GM12878 (cell line): ENCODE results near the gene CHPT1. TPM values are rescaled to one million over a fixed set of nuclear protein-coding genes. Genes with fewer than 3 reads are reported as not detected.

Experiments used
- ATAC-seq: fragments of 200-7000 bp; cut with Tn5 transposase; 3 replicates; pipeline ENCODE4 v1.9.1; 2020; ENCODE audit warnings: mild to moderate bottlenecking, moderate library complexity
- BruUV-seq: library from RNA; stranded (reverse); fragments of 400-500 nt; replicated peaks from 2 replicates; lab custom pipeline; 2021; lab: Mats Ljungman, UMichigan
- CTCF ChIA-PET: fragments of 300-600 bp; sonication (Branson Sonifier 250); formaldehyde crosslinking; extraction: SDS; loops from one replicate; lab custom pipeline; 2021; ENCODE audit warnings: inconsistent platforms; lab: Yijun Ruan, JAX
- POLR2A ChIA-PET: fragments of 350-600 bp; formaldehyde crosslinking; extraction: SDS; loops from one replicate; lab custom pipeline; 2021; ENCODE audit warnings: inconsistent platforms; lab: Charles Lee
- RAD21 ChIA-PET: fragments of 300-600 bp; sonication (Branson Sonifier 250); formaldehyde crosslinking; loops from one replicate; lab custom pipeline; 2023; ENCODE audit warnings: antibody characterized with exemption; ENCODE audit not compliant: unreplicated experiment; lab: Charles Lee
- SMC1A ChIA-PET: fragments of 300-600 bp; sonication (Branson Sonifier 250); formaldehyde crosslinking; loops from one replicate; lab custom pipeline; 2023; ENCODE audit not compliant: unreplicated experiment, uncharacterized antibody; lab: Charles Lee
- DNase-seq: peaks from one replicate; pipeline ENCODE4 v3.0.0-alpha.2; 2011; ENCODE audit warnings: low read depth, low spot score
- FAIRE-seq: peaks from 3 replicates; lab custom pipeline; 2011; peaks lifted over from hg19 to GRCh38; lab: Jason Lieb, UNC
- H2AFZ ChIP-seq: 2 replicates; pipeline ENCODE4 v1.6.0; 2011; ENCODE audit warnings: low read depth, low read length, control low read depth; ENCODE audit not compliant: control insufficient read depth
- H3K27ac ChIP-seq: 2 replicates; pipeline ENCODE4 v1.5.1; 2011; ENCODE audit warnings: control low read depth; ENCODE audit not compliant: control insufficient read depth, insufficient read depth
- H3K27me3 ChIP-seq, 2 experiments: replicated peaks in 1 of 2; 2 replicates each; pipeline versions ENCODE4 v1.6.0 to v1.6.1; 2011; ENCODE audit warnings: low read length in 1 of 2; ENCODE audit not compliant: control insufficient read depth in 2 of 2, insufficient read depth in 2 of 2
- H3K36me3 ChIP-seq, 2 experiments: 2 replicates each; pipeline ENCODE4 v1.5.1; 2011; ENCODE audit warnings: low read length in 1 of 2; ENCODE audit not compliant: control insufficient read depth in 2 of 2, insufficient read depth in 2 of 2
- H3K4me1 ChIP-seq: 2 replicates; pipeline ENCODE4 v1.6.1; 2011; ENCODE audit warnings: mild to moderate bottlenecking, low read length, moderate library complexity, mixed read lengths; ENCODE audit not compliant: control insufficient read depth, insufficient read depth
- H3K4me2 ChIP-seq: 2 replicates; pipeline ENCODE4 v1.6.0; 2011; ENCODE audit warnings: control low read depth; ENCODE audit not compliant: control insufficient read depth, insufficient read depth
- H3K4me3 ChIP-seq: fragments of 200-600 bp; sonication (generic); 2 replicates; pipeline ENCODE4 v1.5.1; 2016
- H3K79me2 ChIP-seq: 2 replicates; pipeline ENCODE4 v1.6.0; 2011; ENCODE audit warnings: low read length; ENCODE audit not compliant: control insufficient read depth, insufficient read depth
- H3K9ac ChIP-seq: 2 replicates; pipeline ENCODE4 v1.8.0; 2011; ENCODE audit warnings: low read length, control low read depth, mixed read lengths; ENCODE audit not compliant: control insufficient read depth, insufficient read depth
- H3K9me3 ChIP-seq: replicated peaks from 3 replicates; pipeline ENCODE4 v1.5.1; 2011; ENCODE audit warnings: mild to moderate bottlenecking, low read length; ENCODE audit not compliant: control insufficient read depth, insufficient read depth
- H4K20me1 ChIP-seq: 2 replicates; pipeline ENCODE4 v1.6.0; 2011; ENCODE audit not compliant: control insufficient read depth, insufficient read depth
- CBFB ChIP-seq: IDR thresholded peaks from 2 replicates; pipeline ENCODE4 v1.6.1; 2016; ENCODE audit warnings: antibody characterized with exemption, low read depth
- CHD1 ChIP-seq: IDR thresholded peaks from 2 replicates; pipeline ENCODE4 v1.6.1; 2012; ENCODE audit warnings: low read depth, low read length, improper control_type of control experiment
- E2F4 ChIP-seq: IDR thresholded peaks from 2 replicates; pipeline ENCODE4 v1.6.1; 2012; ENCODE audit warnings: low read depth, low read length, improper control_type of control experiment
- E4F1 ChIP-seq: fragments of 450-650 bp; IDR thresholded peaks from 2 replicates; pipeline ENCODE4 v1.6.1; 2018; ENCODE audit warnings: borderline replicate concordance, mild to moderate bottlenecking; ENCODE audit not compliant: partially characterized antibody
- EP300 ChIP-seq, 2 experiments: fragments of 150-350 bp in 1 of 2; IDR thresholded peaks; 2 replicates each; pipeline ENCODE4 v1.6.1; 2011 to 2012; ENCODE audit warnings: low read depth in 2 of 2, low read length in 2 of 2, borderline replicate concordance in 1 of 2, improper control_type of control experiment in 1 of 2, inconsistent platforms in 1 of 2; ENCODE audit not compliant: control insufficient read depth in 1 of 2
- IRF5 ChIP-seq: fragments of 450-650 bp; IDR thresholded peaks from 2 replicates; pipeline ENCODE4 v1.6.1; 2017; ENCODE audit warnings: borderline replicate concordance
- NR2C1 ChIP-seq: fragments of 450-650 bp; IDR thresholded peaks from 2 replicates; pipeline ENCODE4 v1.6.1; 2017; ENCODE audit warnings: antibody characterized with exemption, mild to moderate bottlenecking, moderate library complexity
- RUNX3 ChIP-seq: IDR thresholded peaks from 2 replicates; pipeline ENCODE4 v1.6.1; 2012; ENCODE audit warnings: low read length, inconsistent platforms
- SREBF1 ChIP-seq: IDR thresholded peaks from 2 replicates; pipeline ENCODE4 v1.6.1; 2012; ENCODE audit warnings: mild to moderate bottlenecking, low read length
- STAT1 ChIP-seq: fragments of 450-650 bp; conservative IDR thresholded peaks from 2 replicates; pipeline ENCODE4 v1.6.1; 2014; ENCODE audit warnings: antibody characterized with exemption, mild to moderate bottlenecking
- ZNF274 ChIP-seq: IDR thresholded peaks from one replicate; pipeline ENCODE4 v1.8.0; 2011; ENCODE audit not compliant: insufficient read length, insufficient read depth
- in situ Hi-C: fragments of 300-500 bp; cut with MboI; formaldehyde crosslinking; loops from 9 replicates; pipeline ENCODE4 v1.14.3; 2018; ENCODE audit warnings: mixed read lengths
- intact Hi-C: fragments of 100-400 bp; cut with micrococcal nuclease; formaldehyde crosslinking; loops from one replicate; pipeline ENCODE4 v1.14.2; 2022; ENCODE audit not compliant: unreplicated experiment
- polyA plus RNA-seq, 11 experiments: library from polyadenylated mRNA; depleted of rRNA in 4 of 11; unstranded in 6 of 11; stranded (reverse) in 5 of 11; fragments of >200 nt; fragmentation: Nextera tagmentation in 4 of 11; fragmentation: Illumina TruSeq in 1 of 11; extraction: Ambion mirVana in 4 of 11; extraction: Trizol in 1 of 11; gene quantifications; 1 replicate in 1 of 11; 2 replicates in 10 of 11; pipeline versions ENCODE4 v1.2.1 to v1.2.3, GENCODE V29; 2011 to 2016; ENCODE audit warnings: inconsistent platforms in 2 of 11, missing spikeins in 2 of 11, low read depth in 1 of 11
- total RNA-seq, 4 experiments: library from RNA; depleted of rRNA in 3 of 4; stranded (reverse); fragments of >200 nt in 3 of 4; fragmentation: Illumina TruSeq in 1 of 4; extraction: Trizol in 1 of 4; gene quantifications; 2 replicates each; pipeline versions ENCODE4 v1.2.1 to v1.2.3, GENCODE V29; 2013 to 2021

CHPT1 gene
- total and polyA plus RNA-seq, 10 of the 15 experiments (the other 5 are each of a cell fraction or from before 2014, with no cell fraction given), result 0.85 to 10.2 (median 3.9) TPM

- TF ChIP-seq E2F4 (no peak), EP300 (IDR thresholded peaks at IDR 0.05; ENCODE audit: borderline replicate concordance in 1 of 2, control insufficient read depth in 1 of 2, low read depth in 2 of 2, low read length in 2 of 2) (no peak), E4F1 (no peak), CBFB (no peak), SREBF1 (no peak)
- TF ChIP-seq, all 136 proteins: peak for 0
Measured at GRCh38 chr12:101714877-101715444, 17.5 kb downstream of the CHPT1 start (continued).

GRCh38 chr12:101719566-101719965 is 22.1 kb downstream of the CHPT1 start:
- POLR2A ChIA-PET, result no interaction called here
- CTCF ChIA-PET, result interaction anchor here (1.3 kb wide), 1 partner anchor 11 kb away, joined by 3 read pairs; no protein-coding TSS in a partner anchor
- no peaks in the 10 kb centered on the region; a peak in 1 of 4 replicates for H3K36me3 ChIP-seq
- H3K27ac ChIP-seq, result no peak overlapping the region
- RAD21 ChIA-PET, result no interaction called here
- FAIRE-seq (no peak), ATAC-seq (no peak), DNase-seq (no peak)
- SMC1A ChIA-PET, result interaction anchor here (1.0 to 1.3 kb wide), 2 partner anchors 12 to 20 kb away, joined by 3 to 5 read pairs; no protein-coding TSS in a partner anchor
- no peaks in the 10 kb centered on the region for H3K9me3 ChIP-seq
- in situ Hi-C loops, result no loop called here
- H3K27me3 ChIP-seq, result no peaks in the 10 kb centered on the region
- BruUV-seq, result no TSS peak
- H3K4me3 ChIP-seq, result no peak overlapping the region
- H3K4me1 ChIP-seq, result no peaks in the 10 kb centered on the region
- intact Hi-C loops, result no loop called here
- H4K20me1 ChIP-seq, result no peaks in the 10 kb centered on the region
- no peak for TF ChIP-seq IRF5
- TF ChIP-seq RUNX3, result no peak
- TF ChIP-seq STAT1, result no peak
- TF ChIP-seq NR2C1, result no peak
- TF ChIP-seq ZNF274, result no peak
- TF ChIP-seq CHD1, result no peak
- H3K9ac ChIP-seq, result no peak overlapping the region
- H2AFZ ChIP-seq, result no peak overlapping the region
- H3K4me2 ChIP-seq, result no peak overlapping the region
- H3K79me2 ChIP-seq, result no peaks in the 10 kb centered on the region
